Liver (tissue), 9 donors: ENCODE measurements around the gene ZC3H12C. TPM values are rescaled to one million over a fixed set of nuclear protein-coding genes. Genes with fewer than 3 reads are reported as not detected.

Experiments used
- DNase-seq: peaks from one replicate; pipeline ENCODE4 v3.0.0-alpha.2; 2017; ENCODE audit warnings: low spot score
- H3K27ac ChIP-seq, 2 donors: one replicate each; pipeline ENCODE4 v1.7.0; 2013; ENCODE audit warnings: inconsistent platforms in 2 of 2, low read length in 2 of 2, control low read depth in 1 of 2, low read depth in 1 of 2, mild to moderate bottlenecking in 1 of 2
- H3K27me3 ChIP-seq, 4 donors: one replicate each; pipeline versions ENCODE4 v1.6.1 to v1.7.0; 2013; ENCODE audit warnings: low read length in 3 of 4, inconsistent platforms in 1 of 4, mild to moderate bottlenecking in 1 of 4, moderate library complexity in 1 of 4; ENCODE audit not compliant: control insufficient read depth in 4 of 4, insufficient read depth in 4 of 4
- H3K36me3 ChIP-seq, 4 donors: one replicate each; pipeline versions ENCODE4 v1.6.1 to v1.7.0; 2013; ENCODE audit warnings: low read length in 3 of 4, mild to moderate bottlenecking in 3 of 4, low read depth in 1 of 4, moderate library complexity in 1 of 4; ENCODE audit not compliant: control insufficient read depth in 4 of 4, insufficient read depth in 3 of 4
- H3K4me1 ChIP-seq, 4 donors: one replicate each; pipeline versions ENCODE4 v1.6.1 to v1.7.0; 2013; ENCODE audit warnings: low read length in 3 of 4, mild to moderate bottlenecking in 3 of 4, moderate library complexity in 1 of 4; ENCODE audit not compliant: control insufficient read depth in 4 of 4, insufficient read depth in 4 of 4
- H3K4me3 ChIP-seq, 3 donors: one replicate each; pipeline versions ENCODE4 v1.6.1 to v1.7.0; 2013; ENCODE audit warnings: low read length in 3 of 3, control low read depth in 1 of 3, low read depth in 1 of 3, mild to moderate bottlenecking in 1 of 3
- H3K9ac ChIP-seq, 2 donors: one replicate each; pipeline ENCODE4 v1.7.0; 2013; ENCODE audit warnings: low read length in 2 of 2, mild to moderate bottlenecking in 2 of 2, moderate library complexity in 2 of 2, control low read depth in 1 of 2, low read depth in 1 of 2
- H3K9me3 ChIP-seq, 4 donors: one replicate each; pipeline versions ENCODE4 v1.6.1 to v1.7.0; 2013; ENCODE audit warnings: low read length in 3 of 4; ENCODE audit not compliant: control insufficient read depth in 4 of 4
- EGR1 ChIP-seq, 2 donors: IDR thresholded peaks; 2 replicates each; pipeline ENCODE4 v1.6.1; 2016 to 2018; ENCODE audit warnings: antibody characterized with exemption in 2 of 2, low read depth in 2 of 2
- FOXA1 ChIP-seq: IDR thresholded peaks from 2 replicates; pipeline ENCODE4 v1.6.1; 2016; ENCODE audit warnings: antibody characterized with exemption
- FOXA2 ChIP-seq: IDR thresholded peaks from 2 replicates; pipeline ENCODE4 v1.6.1; 2016; ENCODE audit warnings: antibody characterized with exemption
- GABPA ChIP-seq, 2 donors: IDR thresholded peaks in 1 of 2; conservative IDR thresholded peaks in 1 of 2; 2 replicates each; pipeline ENCODE4 v1.6.1; 2016; ENCODE audit warnings: antibody characterized with exemption in 2 of 2, mild to moderate bottlenecking in 1 of 2, moderate library complexity in 1 of 2
- HNF4A ChIP-seq, 2 donors: conservative IDR thresholded peaks; 2 replicates each; pipeline ENCODE4 v1.6.1; 2016; ENCODE audit warnings: antibody characterized with exemption in 2 of 2, mild to moderate bottlenecking in 2 of 2
- HNF4G ChIP-seq: IDR thresholded peaks from 2 replicates; pipeline ENCODE4 v1.6.1; 2016; ENCODE audit warnings: antibody characterized with exemption
- JUND ChIP-seq, 2 donors: IDR thresholded peaks; 2 replicates each; pipeline ENCODE4 v1.6.1; 2016; ENCODE audit warnings: antibody characterized with exemption in 2 of 2
- NR2F2 ChIP-seq: IDR thresholded peaks from 2 replicates; pipeline ENCODE4 v1.6.1; 2016; ENCODE audit warnings: antibody characterized with exemption
- RAD21 ChIP-seq, 2 donors: IDR thresholded peaks; 2 replicates each; pipeline ENCODE4 v1.6.1; 2016; ENCODE audit warnings: antibody characterized with exemption in 2 of 2, mild to moderate bottlenecking in 2 of 2
- RXRA ChIP-seq, 2 donors: IDR thresholded peaks; 2 replicates each; pipeline ENCODE4 v1.6.1; 2017 to 2018; ENCODE audit warnings: antibody characterized with exemption in 2 of 2, mild to moderate bottlenecking in 1 of 2
- SP1 ChIP-seq: IDR thresholded peaks from 2 replicates; pipeline ENCODE4 v1.6.1; 2018; ENCODE audit warnings: antibody characterized with exemption, mild to moderate bottlenecking
- TAF1 ChIP-seq: conservative IDR thresholded peaks from 2 replicates; pipeline ENCODE4 v1.6.1; 2016; ENCODE audit warnings: antibody characterized with exemption, mild to moderate bottlenecking
- YY1 ChIP-seq: IDR thresholded peaks from 2 replicates; pipeline ENCODE4 v1.6.1; 2016; ENCODE audit warnings: antibody characterized with exemption, mild to moderate bottlenecking
- WGBS: extraction: QIAGEN DNeasy Blood & Tissue Kit; methylation state at CpG from one replicate; pipeline ENCODE4 v1.1.7; 2013; 5-methylcytosine and 5-hydroxymethylcytosine counted together
- polyA plus RNA-seq, 2 donors: library from polyadenylated mRNA; stranded (reverse) in 1 of 2; unstranded in 1 of 2; fragments of 200-250 nt in 1 of 2; fragments of >200 nt in 1 of 2; fragmentation: Nextera tagmentation in 1 of 2; extraction: Ambion mirVana in 1 of 2; gene quantifications; one replicate each; pipeline versions ENCODE4 v1.2.1 to v1.2.3, GENCODE V29; 2013 to 2015
- total RNA-seq, 2 donors: library from RNA; depleted of rRNA; stranded (reverse); fragments of >200 nt; gene quantifications; one replicate each; pipeline ENCODE4 v1.2.3, GENCODE V29; 2014
- TF ChIP-seq, protein P1 (sequence below): IDR thresholded peaks from 2 replicates; pipeline ENCODE4 v1.6.1; 2016; ENCODE audit warnings: antibody characterized with exemption
- TF ChIP-seq, protein P2 (sequence below): IDR thresholded peaks from 2 replicates; pipeline ENCODE4 v1.6.1; 2016; ENCODE audit warnings: antibody characterized with exemption
- TF ChIP-seq, protein P3 (sequence below): IDR thresholded peaks from 2 replicates; pipeline ENCODE4 v1.6.1; 2016; ENCODE audit warnings: antibody characterized with exemption, mild to moderate bottlenecking
- TF ChIP-seq, protein P4 (sequence below): IDR thresholded peaks from 2 replicates; pipeline ENCODE4 v1.6.1; 2016; ENCODE audit warnings: antibody characterized with exemption
- TF ChIP-seq, protein P5 (sequence below): fragments of 150-350 bp; IDR thresholded peaks from 2 replicates; pipeline ENCODE4 v1.5.1; 2017; ENCODE audit warnings: improper control_type of control experiment, low read depth, low read length; ENCODE audit not compliant: missing input control
- donor health status: healthy.
- donor health status: healthy.
- donor health status: healthy.
- donor health status: healthy.
- donor health status: healthy.

ZC3H12C gene
- total and polyA plus RNA-seq, 4 donors = 0.92 to 9.6 (median 2.3) TPM

DNA sequence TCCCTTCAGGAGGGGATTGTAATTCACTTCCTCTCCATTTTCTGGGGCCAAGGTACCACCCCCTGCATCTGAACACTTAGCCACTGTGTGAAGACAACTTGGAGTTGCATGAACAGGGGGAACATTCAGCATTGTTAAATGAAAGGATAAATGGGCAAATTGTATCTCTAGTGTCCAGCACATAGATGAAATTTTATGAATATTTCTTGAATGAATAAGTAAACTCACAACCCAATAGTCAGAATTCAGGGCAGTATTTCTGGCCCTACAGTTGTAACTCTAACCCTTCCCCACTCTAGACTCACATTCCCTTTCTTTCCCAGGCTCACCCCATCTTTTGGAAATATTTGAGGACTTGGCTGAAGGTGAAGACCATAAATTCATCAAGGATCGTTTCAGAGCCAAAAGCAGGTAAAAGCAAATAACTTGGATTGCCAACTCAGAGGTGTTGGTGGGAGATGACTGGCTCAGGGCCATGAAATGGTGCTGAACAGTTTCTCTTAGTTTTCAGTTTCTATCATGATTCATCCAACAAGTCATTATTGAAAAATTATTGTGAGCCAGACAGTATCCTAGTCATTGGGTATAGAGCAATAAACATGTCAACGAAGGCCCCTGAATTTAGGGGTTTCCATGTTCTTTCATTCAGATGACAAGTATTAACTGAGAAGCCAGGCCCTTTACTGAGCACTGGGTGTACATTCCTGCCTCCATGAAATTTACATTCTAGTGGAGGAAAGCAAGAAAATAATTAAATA, 33.3 kb upstream of the ZC3H12C start:
- TF ChIP-seq RAD21 (IDR thresholded peaks at IDR 0.05) (no peak), HNF4A (conservative IDR thresholded peaks at IDR 0.05) (no peak), YY1 (no peak), FOXA1 (no peak), NR2F2 (no peak), HNF4G (no peak), GABPA (IDR thresholded peaks at IDR 0.05 in 1 of 2, conservative IDR thresholded peaks at IDR 0.05 in 1 of 2) (no peak), SP1 (no peak), TAF1 (no peak), RXRA (IDR thresholded peaks at IDR 0.05) (no peak), FOXA2 (no peak), EGR1 (IDR thresholded peaks at IDR 0.05; ENCODE audit: low read depth in 2 of 2) (no peak), JUND (IDR thresholded peaks at IDR 0.05) (no peak)
- TF ChIP-seq, protein P1, sequence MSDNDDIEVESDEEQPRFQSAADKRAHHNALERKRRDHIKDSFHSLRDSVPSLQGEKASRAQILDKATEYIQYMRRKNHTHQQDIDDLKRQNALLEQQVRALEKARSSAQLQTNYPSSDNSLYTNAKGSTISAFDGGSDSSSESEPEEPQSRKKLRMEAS = no peak
- TF ChIP-seq, protein P2, sequence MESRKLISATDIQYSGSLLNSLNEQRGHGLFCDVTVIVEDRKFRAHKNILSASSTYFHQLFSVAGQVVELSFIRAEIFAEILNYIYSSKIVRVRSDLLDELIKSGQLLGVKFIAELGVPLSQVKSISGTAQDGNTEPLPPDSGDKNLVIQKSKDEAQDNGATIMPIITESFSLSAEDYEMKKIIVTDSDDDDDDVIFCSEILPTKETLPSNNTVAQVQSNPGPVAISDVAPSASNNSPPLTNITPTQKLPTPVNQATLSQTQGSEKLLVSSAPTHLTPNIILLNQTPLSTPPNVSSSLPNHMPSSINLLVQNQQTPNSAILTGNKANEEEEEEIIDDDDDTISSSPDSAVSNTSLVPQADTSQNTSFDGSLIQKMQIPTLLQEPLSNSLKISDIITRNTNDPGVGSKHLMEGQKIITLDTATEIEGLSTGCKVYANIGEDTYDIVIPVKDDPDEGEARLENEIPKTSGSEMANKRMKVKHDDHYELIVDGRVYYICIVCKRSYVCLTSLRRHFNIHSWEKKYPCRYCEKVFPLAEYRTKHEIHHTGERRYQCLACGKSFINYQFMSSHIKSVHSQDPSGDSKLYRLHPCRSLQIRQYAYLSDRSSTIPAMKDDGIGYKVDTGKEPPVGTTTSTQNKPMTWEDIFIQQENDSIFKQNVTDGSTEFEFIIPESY = no peak
- TF ChIP-seq, protein P3, sequence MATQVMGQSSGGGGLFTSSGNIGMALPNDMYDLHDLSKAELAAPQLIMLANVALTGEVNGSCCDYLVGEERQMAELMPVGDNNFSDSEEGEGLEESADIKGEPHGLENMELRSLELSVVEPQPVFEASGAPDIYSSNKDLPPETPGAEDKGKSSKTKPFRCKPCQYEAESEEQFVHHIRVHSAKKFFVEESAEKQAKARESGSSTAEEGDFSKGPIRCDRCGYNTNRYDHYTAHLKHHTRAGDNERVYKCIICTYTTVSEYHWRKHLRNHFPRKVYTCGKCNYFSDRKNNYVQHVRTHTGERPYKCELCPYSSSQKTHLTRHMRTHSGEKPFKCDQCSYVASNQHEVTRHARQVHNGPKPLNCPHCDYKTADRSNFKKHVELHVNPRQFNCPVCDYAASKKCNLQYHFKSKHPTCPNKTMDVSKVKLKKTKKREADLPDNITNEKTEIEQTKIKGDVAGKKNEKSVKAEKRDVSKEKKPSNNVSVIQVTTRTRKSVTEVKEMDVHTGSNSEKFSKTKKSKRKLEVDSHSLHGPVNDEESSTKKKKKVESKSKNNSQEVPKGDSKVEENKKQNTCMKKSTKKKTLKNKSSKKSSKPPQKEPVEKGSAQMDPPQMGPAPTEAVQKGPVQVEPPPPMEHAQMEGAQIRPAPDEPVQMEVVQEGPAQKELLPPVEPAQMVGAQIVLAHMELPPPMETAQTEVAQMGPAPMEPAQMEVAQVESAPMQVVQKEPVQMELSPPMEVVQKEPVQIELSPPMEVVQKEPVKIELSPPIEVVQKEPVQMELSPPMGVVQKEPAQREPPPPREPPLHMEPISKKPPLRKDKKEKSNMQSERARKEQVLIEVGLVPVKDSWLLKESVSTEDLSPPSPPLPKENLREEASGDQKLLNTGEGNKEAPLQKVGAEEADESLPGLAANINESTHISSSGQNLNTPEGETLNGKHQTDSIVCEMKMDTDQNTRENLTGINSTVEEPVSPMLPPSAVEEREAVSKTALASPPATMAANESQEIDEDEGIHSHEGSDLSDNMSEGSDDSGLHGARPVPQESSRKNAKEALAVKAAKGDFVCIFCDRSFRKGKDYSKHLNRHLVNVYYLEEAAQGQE = no peak
- TF ChIP-seq, protein P4, sequence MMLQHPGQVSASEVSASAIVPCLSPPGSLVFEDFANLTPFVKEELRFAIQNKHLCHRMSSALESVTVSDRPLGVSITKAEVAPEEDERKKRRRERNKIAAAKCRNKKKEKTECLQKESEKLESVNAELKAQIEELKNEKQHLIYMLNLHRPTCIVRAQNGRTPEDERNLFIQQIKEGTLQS = no peak
- TF ChIP-seq, protein P5, sequence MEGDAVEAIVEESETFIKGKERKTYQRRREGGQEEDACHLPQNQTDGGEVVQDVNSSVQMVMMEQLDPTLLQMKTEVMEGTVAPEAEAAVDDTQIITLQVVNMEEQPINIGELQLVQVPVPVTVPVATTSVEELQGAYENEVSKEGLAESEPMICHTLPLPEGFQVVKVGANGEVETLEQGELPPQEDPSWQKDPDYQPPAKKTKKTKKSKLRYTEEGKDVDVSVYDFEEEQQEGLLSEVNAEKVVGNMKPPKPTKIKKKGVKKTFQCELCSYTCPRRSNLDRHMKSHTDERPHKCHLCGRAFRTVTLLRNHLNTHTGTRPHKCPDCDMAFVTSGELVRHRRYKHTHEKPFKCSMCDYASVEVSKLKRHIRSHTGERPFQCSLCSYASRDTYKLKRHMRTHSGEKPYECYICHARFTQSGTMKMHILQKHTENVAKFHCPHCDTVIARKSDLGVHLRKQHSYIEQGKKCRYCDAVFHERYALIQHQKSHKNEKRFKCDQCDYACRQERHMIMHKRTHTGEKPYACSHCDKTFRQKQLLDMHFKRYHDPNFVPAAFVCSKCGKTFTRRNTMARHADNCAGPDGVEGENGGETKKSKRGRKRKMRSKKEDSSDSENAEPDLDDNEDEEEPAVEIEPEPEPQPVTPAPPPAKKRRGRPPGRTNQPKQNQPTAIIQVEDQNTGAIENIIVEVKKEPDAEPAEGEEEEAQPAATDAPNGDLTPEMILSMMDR = no peak
- Histone ChIP-seq H3K27me3 (no peaks in the 10 kb centered on the region), H3K4me1 (no peaks in the 10 kb centered on the region), H3K9ac (no peak overlapping the region), H3K4me3 (no peak overlapping the region), H3K9me3 (no peaks in the 10 kb centered on the region), H3K27ac (no peak overlapping the region), H3K36me3 (no peaks in the 10 kb centered on the region)
- DNase-seq = no peak
- WGBS = 71% methylated on average over 2 of the region's 2 CpGs
